MM.1S (cell line): Measurements from ENCODE around the gene MTHFD1.

Experiments
- CTCF ChIP-seq: fragments of 300-600 bp; sonication (generic); IDR thresholded peaks from 2 replicates; pipeline ENCODE4 v1.5.1; 2016; ENCODE audit warnings: antibody characterized with exemption, low read length, mixed read lengths
- EZH2 ChIP-seq: fragments of 300-600 bp; sonication (generic); optimal IDR thresholded peaks from 2 replicates; pipeline ENCODE3; 2017; ENCODE audit warnings: low read depth, mild to moderate bottlenecking, antibody characterized with exemption, low read length, mixed read lengths

DNA sequence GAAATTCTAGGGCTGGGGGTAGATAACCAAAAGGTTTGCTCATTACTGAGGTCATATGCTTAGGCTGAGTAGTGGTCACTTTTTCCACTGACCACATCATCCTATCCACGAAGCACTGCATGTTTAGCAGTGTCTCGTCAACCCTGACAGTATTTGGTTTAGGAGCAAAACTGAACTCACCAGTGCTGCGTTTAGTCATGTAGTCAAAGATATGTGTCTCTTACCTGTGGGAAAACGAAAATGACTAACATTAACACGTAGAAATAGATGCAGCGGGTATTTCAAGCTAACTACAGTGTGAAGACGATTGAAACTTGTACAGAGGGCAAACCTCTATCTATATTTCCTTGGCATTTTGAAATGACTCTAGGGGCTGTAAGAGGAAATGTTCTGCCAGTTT lies 34.6 kb downstream of the MTHFD1 start:
- TF ChIP-seq EZH2 (no peak), CTCF (no peak)
